HG03135 (cell line): ENCODE results near the gene ACTL10.
"Not testable (repeated sequence)": the region's sequence is repeated elsewhere in the genome, so short reads cannot be mapped to it uniquely, and the experiment has no call there.

Experiments
- ATAC-seq: cut with Tn5 transposase; IDR thresholded peaks from one replicate; pipeline ENCODE4 v1.9.1; 2021; ENCODE audit warnings: mild to moderate bottlenecking, moderate library complexity; ENCODE audit not compliant: unreplicated experiment

The ACTL10 gene

DNA sequence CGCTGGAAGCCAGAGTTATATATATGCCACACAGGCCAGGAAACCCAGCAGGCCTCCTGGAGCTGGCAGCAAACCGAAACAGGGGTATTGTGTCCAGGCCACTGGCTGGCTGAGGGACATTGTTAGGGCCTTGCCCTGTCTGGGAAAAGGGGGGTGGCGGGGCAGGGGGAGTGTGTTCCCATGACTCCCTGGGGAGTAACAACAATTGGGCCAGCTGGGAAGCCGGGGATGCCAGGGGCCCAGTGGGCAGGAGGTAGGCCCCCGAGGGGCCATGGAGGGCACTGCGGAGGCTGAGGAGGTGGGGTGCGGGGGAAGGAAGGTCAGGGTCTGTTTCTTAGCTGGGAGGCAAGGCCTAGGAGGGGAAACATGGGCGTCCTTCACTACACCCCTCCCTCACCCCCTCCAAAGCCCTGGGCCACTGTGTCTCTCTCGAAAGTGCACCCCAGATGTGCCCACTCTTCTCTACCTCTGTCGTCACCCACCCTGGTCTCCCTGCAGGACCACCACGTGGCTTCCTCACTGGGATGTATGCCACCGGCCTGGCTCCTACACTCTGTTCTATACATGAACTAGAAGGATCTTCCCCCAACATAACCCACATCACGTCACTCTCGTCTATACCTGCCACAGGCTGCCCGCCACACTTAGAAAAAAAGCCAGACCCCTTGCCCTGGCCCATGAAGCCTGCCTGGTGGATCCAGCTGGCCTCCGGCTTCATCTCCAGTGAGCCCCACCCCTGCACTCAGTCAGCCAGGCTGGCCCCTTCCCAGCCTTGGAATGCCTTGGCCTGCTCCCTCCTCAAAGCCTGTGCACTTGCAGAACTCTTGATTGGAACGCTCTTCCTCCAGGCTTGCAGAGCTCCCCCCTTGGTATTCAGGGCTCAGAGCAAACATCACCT lies 27.2 kb downstream of the ACTL10 start:
- no peak for ATAC-seq

GRCh38 chr20:33694639-33695012 lies 27.9 kb downstream of the ACTL10 start:
- ATAC-seq = no peak

- ATAC-seq = no peak
Measured at GRCh38 chr20:33696448-33696847, 29.7 kb downstream of the ACTL10 start.

GRCh38 chr20:33697129-33697528 lies 30.4 kb downstream of the ACTL10 start:
- ATAC-seq = no peak

GRCh38 chr20:33698966-33699365 lies 32.2 kb downstream of the ACTL10 start:
- ATAC-seq = not testable (repeated sequence)

DNA sequence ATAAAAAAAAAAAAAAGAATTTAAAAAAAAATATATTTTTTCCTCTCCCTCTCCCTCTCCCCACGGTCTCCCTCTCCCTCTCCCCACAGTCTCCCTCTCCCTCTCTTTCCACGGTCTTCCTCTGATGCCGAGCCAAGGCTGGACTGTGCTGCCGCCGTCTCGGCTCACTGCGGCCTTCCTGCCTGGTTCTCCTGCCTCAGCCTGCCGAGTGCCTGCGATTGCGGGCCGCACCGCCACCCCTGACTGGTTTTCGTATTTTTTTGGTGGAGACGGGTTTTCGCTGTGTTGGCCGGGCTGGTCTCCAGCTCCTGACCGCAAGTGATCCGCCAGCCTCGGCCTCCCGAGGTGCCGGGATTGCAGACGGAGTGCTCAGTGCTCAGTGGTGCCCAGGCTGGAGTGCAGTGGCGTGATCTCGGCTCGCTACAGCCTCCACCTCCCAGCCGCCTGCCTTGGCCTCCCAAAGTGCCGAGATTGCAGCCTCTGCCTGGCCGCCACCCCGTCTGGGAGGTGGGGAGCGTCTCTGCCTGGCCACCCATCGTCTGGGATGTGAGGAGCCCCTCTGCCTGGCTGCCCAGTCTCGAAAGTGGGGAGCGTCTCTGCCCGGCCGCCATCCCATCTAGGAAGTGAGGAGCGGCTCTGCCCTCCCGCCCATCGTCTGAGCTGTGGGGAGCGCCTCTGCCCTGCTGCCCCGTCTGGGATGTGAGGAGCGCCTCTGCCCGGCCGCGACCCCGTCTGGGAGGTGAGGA lies 34.1 kb downstream of the ACTL10 start:
- not testable (repeated sequence) for ATAC-seq

DNA sequence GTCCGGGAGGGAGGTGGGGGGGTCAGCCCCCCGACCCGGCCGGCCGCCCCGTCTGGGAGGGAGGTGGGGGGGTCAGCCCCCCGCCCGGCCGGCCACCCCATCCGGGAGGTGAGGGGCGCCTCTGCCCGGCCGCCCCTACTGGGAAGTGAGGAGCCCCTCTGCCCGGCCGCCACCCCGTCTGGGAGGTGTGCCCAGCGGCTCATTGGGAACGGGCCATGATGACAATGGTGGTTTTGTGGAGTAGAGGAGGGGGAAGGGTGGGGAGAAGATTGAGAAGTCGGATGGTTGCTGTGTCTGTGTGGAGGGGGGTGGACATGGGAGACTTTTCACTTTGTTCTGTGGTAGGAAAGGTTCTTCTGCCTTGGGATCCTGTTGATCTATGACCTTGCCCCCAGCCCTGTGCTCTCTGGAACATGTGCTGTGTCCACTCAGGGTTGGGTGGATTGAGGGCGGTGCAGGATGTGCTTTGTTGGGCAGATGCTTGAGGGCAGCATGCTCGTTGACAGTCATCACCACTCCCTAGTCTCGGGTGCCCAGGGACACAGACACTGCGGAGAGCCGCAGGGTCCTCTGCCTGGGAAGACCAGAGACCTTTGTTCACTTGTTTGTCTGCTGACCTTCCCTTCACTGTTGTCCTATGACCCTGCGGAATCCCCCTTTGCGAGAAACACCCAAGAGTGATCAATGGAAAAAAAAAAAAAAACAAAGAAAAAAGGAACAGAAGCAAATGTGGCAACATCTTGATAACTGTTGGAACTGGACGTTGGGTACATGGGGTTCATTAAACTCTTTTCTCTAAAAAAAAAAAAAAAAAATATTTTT lies 35.1 kb downstream of the ACTL10 start:
- ATAC-seq = no peak

GRCh38 chr20:33702861-33703260 lies 36.1 kb downstream of the ACTL10 start:
- no peak for ATAC-seq

DNA sequence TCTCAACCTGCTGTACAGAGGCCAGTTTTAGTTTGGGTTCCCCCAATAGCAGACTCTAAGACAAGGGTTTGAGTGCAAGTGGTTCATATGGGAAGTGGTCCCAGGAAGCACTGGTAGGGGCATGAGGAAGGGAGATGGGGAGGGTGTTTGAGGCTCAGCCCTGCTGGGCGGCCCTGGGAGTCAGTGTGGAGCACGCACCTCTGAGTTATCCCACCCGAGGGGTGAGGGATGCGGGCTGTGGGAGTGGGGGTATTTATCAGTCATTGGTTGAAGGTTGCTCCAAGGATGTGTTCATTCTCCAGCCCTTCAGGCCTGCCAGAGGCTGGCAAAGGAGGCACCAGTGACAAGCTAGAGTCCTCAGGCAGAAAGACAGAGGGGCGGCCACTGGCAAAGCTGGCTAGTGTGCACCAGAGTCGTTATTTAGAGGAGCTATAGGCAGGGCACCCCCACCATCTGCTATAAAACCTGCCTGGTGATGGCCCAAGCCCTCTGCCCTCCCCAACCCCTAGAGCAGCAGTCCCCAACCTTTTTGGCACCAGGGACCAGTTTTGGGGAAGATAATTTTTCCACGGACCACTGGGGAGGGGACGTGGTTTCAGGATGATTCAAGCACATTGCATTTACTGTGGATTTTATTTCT lies 36.9 kb downstream of the ACTL10 start:
- no peak for ATAC-seq

- no peak for ATAC-seq
Measured at GRCh38 chr20:33704197-33704924, 37.6 kb downstream of the ACTL10 start.

DNA sequence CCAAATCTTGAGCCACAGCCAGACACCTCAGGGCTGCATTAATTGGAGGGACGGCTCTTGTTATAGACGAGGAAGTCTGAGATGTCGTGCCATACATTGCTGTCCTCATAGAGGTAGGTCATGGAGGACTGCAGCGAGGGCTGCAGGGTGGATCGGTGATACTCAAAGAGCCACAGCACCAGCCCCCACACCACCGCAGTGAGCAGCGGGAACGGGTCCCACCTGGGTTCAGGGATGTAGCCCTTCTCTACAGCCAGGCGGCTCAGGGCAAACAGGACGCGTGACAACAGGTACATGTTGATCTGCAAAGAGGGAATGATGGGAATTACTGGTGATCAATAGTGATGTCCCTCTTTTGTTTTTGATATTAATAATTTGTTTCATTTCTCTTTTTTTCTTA lies 40.9 kb downstream of the ACTL10 start:
- ATAC-seq = no peak

DNA sequence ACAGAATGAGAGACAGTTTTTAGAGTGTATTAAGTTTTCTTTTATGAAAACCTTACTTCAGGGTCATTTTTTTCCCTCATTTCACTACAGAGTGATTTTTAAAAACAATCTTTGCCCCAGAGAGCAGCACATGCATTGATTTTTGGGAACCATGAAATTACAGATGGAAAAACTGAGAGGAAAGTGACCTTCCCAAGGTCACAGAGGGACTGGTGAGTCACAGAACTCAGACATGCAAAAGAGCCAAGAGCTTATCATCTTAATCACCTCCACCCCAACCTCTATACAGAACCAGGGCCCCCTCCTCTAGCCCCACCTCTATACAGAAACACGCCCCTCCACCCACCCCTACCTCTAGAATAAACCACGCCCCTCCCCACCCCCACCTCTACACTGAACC lies 42.7 kb downstream of the ACTL10 start:
- ATAC-seq = no peak

DNA sequence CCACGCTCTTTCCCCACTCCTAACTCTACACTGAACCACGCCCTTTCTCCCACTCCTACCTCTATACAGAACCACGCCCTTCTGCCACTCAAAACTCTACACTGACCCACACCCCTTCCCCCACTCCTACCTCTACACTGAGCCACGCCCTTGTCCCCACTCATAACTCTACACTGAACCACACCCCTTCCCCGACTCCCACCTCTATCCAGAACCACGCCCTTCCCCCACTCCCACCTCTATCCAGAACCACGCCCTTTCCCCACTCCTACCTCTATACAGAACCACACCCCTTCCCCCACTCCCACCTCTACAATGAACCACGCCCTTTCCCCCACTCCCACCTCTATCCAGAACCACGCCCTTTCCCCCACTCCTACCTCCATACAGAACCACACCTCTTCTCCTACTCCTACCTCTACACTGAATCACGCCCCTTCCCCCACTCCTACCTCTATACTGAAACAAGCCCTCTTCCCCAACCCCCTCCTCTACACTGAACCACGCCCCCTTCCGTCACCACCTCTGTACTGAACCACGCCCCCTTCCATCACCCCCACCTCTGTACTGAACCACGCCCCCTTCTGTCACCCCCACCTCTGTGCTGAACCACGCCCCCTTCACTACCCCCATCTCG lies 43.3 kb downstream of the ACTL10 start:
- no peak for ATAC-seq

- no peak for ATAC-seq
Measured at GRCh38 chr20:33710681-33711445, 44.1 kb downstream of the ACTL10 start.

- no peak for ATAC-seq
Measured at GRCh38 chr20:33711446-33711738, 44.6 kb downstream of the ACTL10 start.

- ATAC-seq = no peak
Measured at GRCh38 chr20:33713865-33714367, 47.2 kb downstream of the ACTL10 start.

DNA sequence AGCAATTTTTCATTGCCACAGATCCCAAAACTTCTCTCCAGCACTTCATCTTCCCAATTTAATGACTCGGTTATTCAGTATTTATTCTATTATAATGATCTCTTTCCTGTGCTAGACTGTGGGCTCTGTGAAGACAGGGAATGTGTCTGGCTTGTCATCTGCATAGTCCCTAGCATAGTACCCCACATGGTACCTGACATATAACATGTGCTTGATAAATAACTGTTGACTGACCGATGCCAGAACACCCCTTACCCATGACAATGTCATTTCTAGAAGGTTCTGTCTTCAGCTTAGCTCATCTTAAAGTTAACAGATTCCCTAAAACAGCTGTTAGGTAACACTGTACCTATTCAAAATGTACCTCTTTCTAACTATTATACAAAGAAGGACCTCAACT lies 49.8 kb downstream of the ACTL10 start:
- ATAC-seq = no peak
